CD4-positive, alpha-beta T cell (primary cell): ENCODE results near the gene RNF144B. TPM values are rescaled to one million over a fixed set of nuclear protein-coding genes. Genes with fewer than 3 reads are reported as not detected.

Experiments
- ATAC-seq: fragments of 200-7000 bp; cut with Tn5 transposase; one replicate; pipeline ENCODE4 v1.10.0; 2022; ENCODE audit warnings: mild to moderate bottlenecking; ENCODE audit not compliant: poor library complexity
- CTCF ChIA-PET: fragments of 350-600 bp; sonication (Branson Sonifier 250); formaldehyde crosslinking; loops from one replicate; lab custom pipeline; 2021; ENCODE audit warnings: antibody characterized with exemption, inconsistent platforms; lab: Charles Lee
- POLR2A ChIA-PET: fragments of 350-600 bp; sonication (Branson Sonifier 250); formaldehyde crosslinking; loops from one replicate; lab custom pipeline; 2021; ENCODE audit warnings: antibody characterized with exemption, inconsistent platforms; lab: Charles Lee
- DNase-seq, 14 experiments: peaks; one replicate each; pipeline ENCODE4 v3.0.0-alpha.2; 2013 to 2020; ENCODE audit warnings: mixed read lengths in 2 of 14
- H3K27ac ChIP-seq, 2 donors: one replicate each; pipeline versions ENCODE4 v1.5.1 to v1.7.0; 2013; ENCODE audit warnings: low read length in 2 of 2, low read depth in 1 of 2, mild to moderate bottlenecking in 1 of 2
- H3K27me3 ChIP-seq, 2 experiments: 1 replicate in 1 of 2; 2 replicates in 1 of 2; pipeline versions ENCODE4 v1.6.1 to v1.7.0; 2013; ENCODE audit warnings: low read length in 2 of 2, control low read depth in 1 of 2, mild to moderate bottlenecking in 1 of 2, moderate library complexity in 1 of 2; ENCODE audit not compliant: insufficient read depth in 2 of 2, control insufficient read depth in 1 of 2
- H3K36me3 ChIP-seq: one replicate; pipeline ENCODE4 v1.6.1; 2013; ENCODE audit warnings: low read length, control low read depth; ENCODE audit not compliant: insufficient read depth
- H3K4me1 ChIP-seq: one replicate; pipeline ENCODE4 v1.6.1; 2013; ENCODE audit warnings: low read length, control low read depth; ENCODE audit not compliant: insufficient read depth
- H3K4me3 ChIP-seq: one replicate; pipeline ENCODE4 v1.5.1; 2013; ENCODE audit warnings: mild to moderate bottlenecking, low read length, moderate library complexity
- H3K9me3 ChIP-seq, 2 experiments: 1 replicate in 1 of 2; 2 replicates in 1 of 2; pipeline versions ENCODE4 v1.6.1 to v1.7.0; 2013; ENCODE audit warnings: low read length in 2 of 2, mild to moderate bottlenecking in 2 of 2, control low read depth in 1 of 2, moderate library complexity in 1 of 2; ENCODE audit not compliant: control insufficient read depth in 1 of 2, insufficient read depth in 1 of 2
- H3K27ac Mint-ChIP-seq: one replicate; pipeline ENCODE4 v1.8.0; 2020; ENCODE audit warnings: mixed read lengths
- H3K27me3 Mint-ChIP-seq: one replicate; pipeline ENCODE4 v1.8.0; 2021; ENCODE audit warnings: mixed read lengths
- H3K36me3 Mint-ChIP-seq: one replicate; pipeline ENCODE4 v1.8.0; 2021; ENCODE audit warnings: low read depth, mixed read lengths
- H3K4me1 Mint-ChIP-seq: one replicate; pipeline ENCODE4 v1.8.0; 2021; ENCODE audit warnings: low read depth, mixed read lengths
- H3K4me3 Mint-ChIP-seq: one replicate; pipeline ENCODE4 v1.8.0; 2020; ENCODE audit warnings: mild to moderate bottlenecking, mixed read lengths
- H3K9me3 Mint-ChIP-seq: one replicate; pipeline ENCODE4 v1.8.0; 2020; ENCODE audit warnings: mixed read lengths
- CTCF ChIP-seq: fragments of 200-600 bp; IDR thresholded peaks from one replicate; pipeline ENCODE4 v1.8.0; 2022; ENCODE audit warnings: antibody characterized with exemption, mild to moderate bottlenecking
- intact Hi-C, 2 experiments: fragments of 100-400 bp; cut with DNase I in 1 of 2; cut with micrococcal nuclease in 1 of 2; formaldehyde crosslinking; loops; one replicate each; pipeline versions ENCODE4 v1.15.1 to v1.9.0; 2023 to 2025; cut with DNase I, micrococcal nuclease
- total RNA-seq, 174 experiments: library from RNA in 2 of 174; stranded (reverse) in 2 of 174; gene quantifications; one replicate each; pipeline ENCODE4 v1.2.3 and lab custom pipeline; 2021 to 2026

RNF144B gene
- total RNA-seq, 2 experiments from 2014 or later, result 2.3 to 3.5 TPM

GRCh38 chr6:18342223-18342622, 44.9 kb upstream of the RNF144B start:
- Histone ChIP-seq H3K27me3 (no peaks in the 10 kb centered on the region), H3K4me3 (no peak overlapping the region), H3K36me3 (no peaks in the 10 kb centered on the region), H3K9me3 (no peaks in the 10 kb centered on the region), H3K4me1 (no peaks in the 10 kb centered on the region), H3K27ac (no peak overlapping the region)
- Mint-ChIP-seq H3K27ac (no peak overlapping the region), H3K36me3 (no peaks in the 10 kb centered on the region), H3K4me1 (no peaks in the 10 kb centered on the region), H3K4me3 (no peak overlapping the region), H3K9me3 (no peaks in the 10 kb centered on the region), H3K27me3 (no peaks in the 10 kb centered on the region)
- ATAC-seq, result no peak
- DNase-seq, result no peak
- TF ChIP-seq CTCF, result no peak
- ChIA-PET POLR2A (no interaction called here), CTCF (no interaction called here)
- intact Hi-C loops, result no loop called here

GRCh38 chr6:18343741-18344140, 43.4 kb upstream of the RNF144B start:
- Mint-ChIP-seq H3K4me3 (no peak overlapping the region), H3K36me3 (no peaks in the 10 kb centered on the region), H3K27me3 (no peaks in the 10 kb centered on the region), H3K4me1 (no peaks in the 10 kb centered on the region), H3K9me3 (no peaks in the 10 kb centered on the region), H3K27ac (no peak overlapping the region)
- Histone ChIP-seq H3K4me3 (no peak overlapping the region), H3K27ac (no peak overlapping the region), H3K27me3 (no peaks in the 10 kb centered on the region), H3K9me3 (no peaks in the 10 kb centered on the region), H3K36me3 (no peaks in the 10 kb centered on the region), H3K4me1 (no peaks in the 10 kb centered on the region)
- POLR2A ChIA-PET, result no interaction called here
- DNase-seq (no peak), ATAC-seq (no peak)
- intact Hi-C loops, result no loop called here
- no peak for TF ChIP-seq CTCF
- CTCF ChIA-PET, result no interaction called here

- DNase-seq, result no peak
- no peak for ATAC-seq
- Histone ChIP-seq H3K4me1 (no peaks in the 10 kb centered on the region), H3K27ac (no peak overlapping the region), H3K27me3 (no peaks in the 10 kb centered on the region), H3K9me3 (no peaks in the 10 kb centered on the region), H3K36me3 (no peaks in the 10 kb centered on the region), H3K4me3 (no peak overlapping the region)
- H3K9me3 Mint-ChIP-seq, result no peaks in the 10 kb centered on the region
- ChIA-PET CTCF (interaction anchor here (1.2 kb wide), 1 partner anchor 19 kb away, joined by 3 read pairs; no protein-coding TSS in a partner anchor), POLR2A (no interaction called here)
- no peak overlapping the region for H3K4me3 Mint-ChIP-seq
- TF ChIP-seq CTCF, result no peak
- no peaks in the 10 kb centered on the region for H3K36me3 Mint-ChIP-seq
- no peaks in the 10 kb centered on the region for H3K4me1 Mint-ChIP-seq
- peaks cover 5% of the 10 kb centered on the region for H3K27me3 Mint-ChIP-seq
- H3K27ac Mint-ChIP-seq, result no peak overlapping the region
- intact Hi-C loops, result no loop called here
Measured at GRCh38 chr6:18347021-18347577, 40.1 kb upstream of the RNF144B start.
